Loucy (cell line): Measurements from ENCODE around the gene PDZRN3.

ENCODE experiments used
- H2AFZ ChIP-seq: fragments of 200-600 bp; sonication (generic); 2 replicates; pipeline ENCODE4 v1.6.0; 2016; ENCODE audit warnings: antibody characterized with exemption, mild to moderate bottlenecking, low read length, moderate library complexity
- H3F3A ChIP-seq: fragments of 200-600 bp; 2 replicates; pipeline ENCODE4 v1.6.0; 2016; ENCODE audit warnings: antibody characterized with exemption, low read depth, mild to moderate bottlenecking
- H3K27me3 ChIP-seq: fragments of 200-600 bp; sonication (generic); 2 replicates; pipeline ENCODE4 v1.6.1; 2014; ENCODE audit warnings: low read length, mild to moderate bottlenecking; ENCODE audit not compliant: insufficient read depth, poor library complexity, severe bottlenecking
- H3K36me3 ChIP-seq: fragments of 200-600 bp; sonication (generic); 2 replicates; pipeline ENCODE4 v1.6.1; 2016; ENCODE audit warnings: low read length; ENCODE audit not compliant: insufficient read depth
- H3K4me1 ChIP-seq: fragments of 200-600 bp; sonication (generic); 2 replicates; pipeline ENCODE4 v1.5.1; 2014; ENCODE audit warnings: low read length, mild to moderate bottlenecking; ENCODE audit not compliant: insufficient read depth, poor library complexity, severe bottlenecking
- H3K4me2 ChIP-seq: fragments of 200-600 bp; sonication (generic); 2 replicates; pipeline ENCODE4 v1.6.0; 2014; ENCODE audit warnings: antibody characterized with exemption, low read length, low read depth, mild to moderate bottlenecking; ENCODE audit not compliant: poor library complexity, severe bottlenecking
- H3K4me3 ChIP-seq: fragments of 200-600 bp; sonication (generic); 2 replicates; pipeline ENCODE4 v1.5.1; 2014; ENCODE audit warnings: low read length, mild to moderate bottlenecking, mixed read lengths; ENCODE audit not compliant: poor library complexity, severe bottlenecking
- H3K79me2 ChIP-seq: fragments of 200-600 bp; sonication (generic); 2 replicates; pipeline ENCODE4 v1.6.1; 2014; ENCODE audit warnings: low read length; ENCODE audit not compliant: insufficient read depth
- H3K9ac ChIP-seq: fragments of 200-600 bp; sonication (generic); 2 replicates; pipeline ENCODE4 v1.6.0; 2014; ENCODE audit warnings: mild to moderate bottlenecking, low read depth, low read length, moderate library complexity; ENCODE audit not compliant: poor library complexity, severe bottlenecking
- H3K9me2 ChIP-seq: fragments of 200-600 bp; sonication (generic); replicated peaks from 2 replicates; pipeline ENCODE4 v1.6.1; 2016; ENCODE audit warnings: low read depth, low read length, mixed read lengths
- H3K9me3 ChIP-seq: fragments of 200-600 bp; sonication (generic); 2 replicates; pipeline ENCODE4 v1.6.1; 2014; ENCODE audit warnings: mild to moderate bottlenecking, antibody characterized with exemption, low read length, low read depth; ENCODE audit not compliant: insufficient read depth
- H4K20me1 ChIP-seq: fragments of 200-600 bp; sonication (generic); 2 replicates; pipeline ENCODE4 v1.6.0; 2014; ENCODE audit warnings: antibody characterized with exemption, low read length, mild to moderate bottlenecking; ENCODE audit not compliant: insufficient read depth, poor library complexity, severe bottlenecking
- CTCF ChIP-seq: fragments of 200-600 bp; sonication (generic); conservative IDR thresholded peaks from 2 replicates; pipeline ENCODE4 v1.5.1; 2014; ENCODE audit warnings: mild to moderate bottlenecking, antibody characterized with exemption, low read length
- EZH2phosphoT487 ChIP-seq: fragments of 200-600 bp; IDR thresholded peaks from 2 replicates; pipeline ENCODE4 v1.6.1; 2018; ENCODE audit warnings: antibody characterized with exemption, mild to moderate bottlenecking, moderate library complexity, borderline replicate concordance

PDZRN3 gene

DNA sequence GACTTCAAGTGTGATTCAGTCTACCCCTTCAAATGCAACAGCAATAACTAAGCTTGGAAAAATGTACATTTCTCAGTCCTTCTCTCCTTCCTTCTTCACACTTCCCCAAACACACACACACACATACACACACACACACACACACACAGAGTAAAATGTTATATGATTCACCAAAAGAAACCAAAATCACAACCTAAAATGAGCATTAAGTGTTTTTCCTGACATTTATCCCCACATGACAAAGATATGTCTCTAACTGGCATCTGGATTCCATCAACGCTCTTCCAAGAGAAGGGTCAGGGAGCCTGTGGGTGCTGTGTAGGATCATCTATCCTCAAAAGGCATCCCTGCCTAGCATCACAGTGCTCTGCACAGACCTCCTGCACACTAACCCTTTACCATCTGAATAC lies 21.0 kb downstream of the PDZRN3 start:
- TF ChIP-seq EZH2phosphoT487 (no peak), CTCF (no peak)
- no peaks in the 10 kb centered on the region for H3K9me2 ChIP-seq
- H3K36me3 ChIP-seq = no peaks in the 10 kb centered on the region
- no peaks in the 10 kb centered on the region for H3K4me1 ChIP-seq
- H3K4me3 ChIP-seq = no peak overlapping the region
- H3K27me3 ChIP-seq = no peaks in the 10 kb centered on the region
- H3F3A ChIP-seq = no peaks in the 10 kb centered on the region
- H3K9me3 ChIP-seq = no peaks in the 10 kb centered on the region
- no peak overlapping the region for H3K4me2 ChIP-seq
- H3K79me2 ChIP-seq = no peaks in the 10 kb centered on the region
- H2AFZ ChIP-seq = no peak overlapping the region
- H3K9ac ChIP-seq = no peak overlapping the region
- no peaks in the 10 kb centered on the region for H4K20me1 ChIP-seq

DNA sequence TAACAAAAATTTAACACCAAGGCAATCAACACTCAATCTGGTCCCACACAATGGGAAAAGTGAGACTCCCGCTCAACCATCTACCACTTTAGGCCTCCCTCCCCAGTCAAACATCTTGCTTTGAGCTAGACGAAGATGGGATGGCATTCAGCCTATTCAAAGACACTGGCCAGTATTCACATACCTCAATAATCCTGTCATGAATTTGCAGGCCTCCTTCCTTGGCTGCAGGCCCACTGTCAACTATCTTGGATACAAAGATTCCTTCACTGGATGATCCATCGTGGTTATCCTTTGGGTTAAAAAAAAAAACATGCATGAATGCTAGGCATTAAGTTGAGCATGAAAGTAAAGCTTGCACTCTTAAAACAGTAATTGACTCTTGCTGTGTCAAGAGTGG lies 22.6 kb downstream of the PDZRN3 start:
- TF ChIP-seq EZH2phosphoT487 (no peak), CTCF (no peak)
- H3K9me3 ChIP-seq = no peaks in the 10 kb centered on the region
- H3K27me3 ChIP-seq = no peaks in the 10 kb centered on the region
- no peaks in the 10 kb centered on the region for H3K9me2 ChIP-seq
- no peak overlapping the region for H3K9ac ChIP-seq
- H3K36me3 ChIP-seq = no peaks in the 10 kb centered on the region
- no peak overlapping the region for H2AFZ ChIP-seq
- no peaks in the 10 kb centered on the region for H3K4me1 ChIP-seq
- H4K20me1 ChIP-seq = no peaks in the 10 kb centered on the region
- H3K79me2 ChIP-seq = no peaks in the 10 kb centered on the region
- H3F3A ChIP-seq = no peaks in the 10 kb centered on the region
- H3K4me2 ChIP-seq = no peak overlapping the region
- H3K4me3 ChIP-seq = no peak overlapping the region

DNA sequence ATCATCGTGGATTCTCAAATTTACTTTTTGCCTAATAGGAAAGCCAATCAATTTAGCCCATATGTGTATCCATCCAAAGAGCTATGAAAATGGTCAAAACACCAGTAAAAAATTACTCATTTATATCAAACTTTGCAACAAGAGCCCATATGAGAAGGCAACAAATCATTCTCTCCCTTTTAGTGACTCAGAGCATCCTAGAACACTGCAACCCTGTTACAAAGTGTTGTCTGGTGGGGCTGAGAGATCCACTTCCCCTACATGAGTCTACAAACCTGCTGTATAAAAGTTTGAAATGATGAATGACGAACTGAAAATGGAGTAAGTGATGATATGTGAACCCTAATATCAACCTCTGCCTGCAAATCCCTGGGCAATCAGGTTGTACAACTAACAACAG lies 23.3 kb downstream of the PDZRN3 start:
- no peaks in the 10 kb centered on the region for H3K4me1 ChIP-seq
- no peaks in the 10 kb centered on the region for H4K20me1 ChIP-seq
- H3K9me2 ChIP-seq = no peaks in the 10 kb centered on the region
- no peaks in the 10 kb centered on the region for H3K79me2 ChIP-seq
- no peak overlapping the region for H2AFZ ChIP-seq
- no peak overlapping the region for H3K4me2 ChIP-seq
- H3K9me3 ChIP-seq = no peaks in the 10 kb centered on the region
- H3K9ac ChIP-seq = no peak overlapping the region
- no peaks in the 10 kb centered on the region for H3K27me3 ChIP-seq
- TF ChIP-seq EZH2phosphoT487 = no peak
- TF ChIP-seq CTCF = no peak
- no peaks in the 10 kb centered on the region for H3K36me3 ChIP-seq
- no peak overlapping the region for H3K4me3 ChIP-seq
- no peaks in the 10 kb centered on the region for H3F3A ChIP-seq
